ENCODE data around the gene ZDHHC11B.
"Not testable (repeated sequence)": the region's sequence is repeated elsewhere in the genome, so short reads cannot be mapped to it uniquely, and the experiment has no call there.

ZDHHC11B gene

GRCh38 chr5:784428-785177 is at the start of gene ZDHHC11B:
TSS of gene ZDHHC11B (minus strand) at chr5:784729. CDS start at chr5:766919, 17,810 bp downstream.
- peak; percentile 81 to 84 for ATAC-seq

GRCh38 chr5:834013-834412 is 49.5 kb upstream of the ZDHHC11B start:
- ATAC-seq: peak in 1 of 2 donors; percentile 19

- not testable (repeated sequence) for ATAC-seq
Measured at GRCh38 chr5:828194-828593, 43.7 kb upstream of the ZDHHC11B start.

GRCh38 chr5:825544-825943 is 41.0 kb upstream of the ZDHHC11B start:
- not testable (repeated sequence) for ATAC-seq

GRCh38 chr5:821504-821903 is 37.0 kb upstream of the ZDHHC11B start:
- no peak for ATAC-seq

GRCh38 chr5:820245-820644 is 35.7 kb upstream of the ZDHHC11B start:
- no peak for ATAC-seq

- ATAC-seq: no peak
Measured at GRCh38 chr5:819078-819477, 34.5 kb upstream of the ZDHHC11B start.

GRCh38 chr5:816176-816575 is 31.6 kb upstream of the ZDHHC11B start:
- ATAC-seq: no peak

- no peak for ATAC-seq
Measured at GRCh38 chr5:815449-815848, 30.9 kb upstream of the ZDHHC11B start.

GRCh38 chr5:813575-813974 is 29.0 kb upstream of the ZDHHC11B start:
- ATAC-seq: not testable (repeated sequence)

- ATAC-seq: not testable (repeated sequence)
Measured at GRCh38 chr5:811384-811783, 26.9 kb upstream of the ZDHHC11B start.

- not testable (repeated sequence) for ATAC-seq
Measured at GRCh38 chr5:807719-808514, 23.4 kb upstream of the ZDHHC11B start.

GRCh38 chr5:801472-801871 is 16.9 kb upstream of the ZDHHC11B start:
- no peak for ATAC-seq

GRCh38 chr5:801055-801454 is 16.5 kb upstream of the ZDHHC11B start:
- not testable (repeated sequence) for ATAC-seq

GRCh38 chr5:798505-799138 is 14.1 kb upstream of the ZDHHC11B start:
- ATAC-seq: peak in 1 of 2 donors; percentile 48

GRCh38 chr5:797986-798385 is 13.5 kb upstream of the ZDHHC11B start:
- not testable (repeated sequence) for ATAC-seq

GRCh38 chr5:795873-796272 is 11.3 kb upstream of the ZDHHC11B start:
- not testable (repeated sequence) for ATAC-seq

GRCh38 chr5:794948-795347 is 10.4 kb upstream of the ZDHHC11B start:
- ATAC-seq: not testable (repeated sequence)

GRCh38 chr5:788703-789102 is 4.2 kb upstream of the ZDHHC11B start:
- ATAC-seq: not testable (repeated sequence)

- not testable (repeated sequence) for ATAC-seq
Measured at GRCh38 chr5:787857-788233, 3.3 kb upstream of the ZDHHC11B start.

GRCh38 chr5:787224-787856 is 2.8 kb upstream of the ZDHHC11B start:
- not testable (repeated sequence) for ATAC-seq

GRCh38 chr5:785181-785705 is 714 bp upstream of the ZDHHC11B start:
- peak; percentile 17 to 36 for ATAC-seq
